RCC 7860 (cell line): ENCODE results near the gene AP5B1.

Source experiments
- DNase-seq: peaks from one replicate; pipeline ENCODE4 v3.0.0-alpha.2; 2015; ENCODE audit warnings: low spot score
- FAIRE-seq: peaks from 2 replicates; lab custom pipeline; 2012; peaks lifted over from hg19 to GRCh38; lab: Jason Lieb, UNC

The AP5B1 gene

GRCh38 chr11:65786786-65787636 lies 6.2 kb upstream of the AP5B1 start, which contains the start of gene OVOL1:
Gene OVOL1 (plus strand): TSS chr11:65787063. CDS start chr11:65787374, 311 bp downstream.
- FAIRE-seq: no peak

GRCh38 chr11:65786008-65786785 lies 5.4 kb upstream of the AP5B1 start:
- no peak for DNase-seq
- FAIRE-seq: no peak

More at GRCh38 chr11:65786786-65787636, 6.2 kb upstream of the AP5B1 start, which contains the start of gene OVOL1:
- DNase-seq: no peak

GRCh38 chr11:65785319-65786007 lies 4.7 kb upstream of the AP5B1 start:
- no peak for DNase-seq

GRCh38 chr11:65782816-65783228 lies 2.0 kb upstream of the AP5B1 start:
- no peak for DNase-seq
- FAIRE-seq: no peak

More at GRCh38 chr11:65785319-65786007, 4.7 kb upstream of the AP5B1 start:
- FAIRE-seq: no peak

- FAIRE-seq: no peak
- DNase-seq: no peak
These were observed 1.4 kb upstream of the AP5B1 start for GRCh38 chr11:65781962-65782815.

GRCh38 chr11:65781152-65781961 lies 581 bp upstream of the AP5B1 start:
- DNase-seq: no peak
- FAIRE-seq: no peak

GRCh38 chr11:65779919-65780769 lies 632 bp downstream of the AP5B1 start:
- DNase-seq (peak; percentile 67), FAIRE-seq (no peak)

- FAIRE-seq (no peak), DNase-seq (no peak)
These were observed 1.2 kb downstream of the AP5B1 start for GRCh38 chr11:65779669-65779918.

- DNase-seq (no peak), FAIRE-seq (no peak)
These were observed 1.7 kb downstream of the AP5B1 start for GRCh38 chr11:65778901-65779668.

- DNase-seq: no peak
- FAIRE-seq: no peak
These were observed 2.3 kb downstream of the AP5B1 start for GRCh38 chr11:65778431-65778900.

- FAIRE-seq (no peak), DNase-seq (no peak)
These were observed 2.9 kb downstream of the AP5B1 start for GRCh38 chr11:65777821-65778361.

GRCh38 chr11:65777241-65777640 lies 3.5 kb downstream of the AP5B1 start:
- DNase-seq (no peak), FAIRE-seq (no peak)

- no peak for DNase-seq
- no peak for FAIRE-seq
These were observed 4.0 kb downstream of the AP5B1 start for GRCh38 chr11:65776710-65777141.

- DNase-seq (no peak), FAIRE-seq (no peak)
These were observed 4.6 kb downstream of the AP5B1 start for GRCh38 chr11:65776196-65776595.

GRCh38 chr11:65774525-65775306 lies 6.1 kb downstream of the AP5B1 start:
- DNase-seq (no peak), FAIRE-seq (no peak)

GRCh38 chr11:65773784-65774411 lies 6.9 kb downstream of the AP5B1 start:
- DNase-seq: no peak
- FAIRE-seq: no peak
